Spleen (tissue), 7 donors: ENCODE measurements around the gene RFX8.

ENCODE experiments used
- CTCF ChIP-seq, 11 experiments: fragments of 200-600 bp in 7 of 11; fragments of 450-650 bp in 4 of 11; sonication (generic) in 4 of 11; IDR thresholded peaks in 8 of 11; conservative IDR thresholded peaks in 3 of 11; 1 replicate in 7 of 11; 2 replicates in 4 of 11; pipeline versions ENCODE4 v1.4.0 to v1.8.0; 2016 to 2021; ENCODE audit warnings: antibody characterized with exemption in 11 of 11, inconsistent platforms in 4 of 11, mild to moderate bottlenecking in 1 of 11
- POLR2A ChIP-seq, 3 donors: fragments of 450-650 bp; IDR thresholded peaks; one replicate each; pipeline ENCODE4 v1.5.1; 2017; ENCODE audit warnings: antibody characterized with exemption in 3 of 3, mild to moderate bottlenecking in 1 of 3
- donor health status: DM: no; HTN: no; CAD: no; lungs with moderate emphysema.
- donor health status: DM: no; HTN: no; CAD: no.
- donor health status: DM: no; HTN: no; CAD: no.

- TF ChIP-seq CTCF (IDR thresholded peaks at IDR 0.05 in 8 of 11, conservative IDR thresholded peaks at IDR 0.05 in 3 of 11): no peak
- no peak for TF ChIP-seq POLR2A (IDR thresholded peaks at IDR 0.05)
Observed at GRCh38 chr2:101442667-101443061, 32.2 kb downstream of the RFX8 start.
